GM19043 (cell line): ENCODE data around the gene NTNG2.
"Not testable (repeated sequence)": the region's sequence is repeated elsewhere in the genome, so short reads cannot be mapped to it uniquely, and the experiment has no call there.

Source experiments
- ATAC-seq: cut with Tn5 transposase; IDR thresholded peaks from one replicate; pipeline ENCODE4 v1.9.1; 2021; ENCODE audit warnings: low read depth; ENCODE audit not compliant: unreplicated experiment

NTNG2 gene

DNA sequence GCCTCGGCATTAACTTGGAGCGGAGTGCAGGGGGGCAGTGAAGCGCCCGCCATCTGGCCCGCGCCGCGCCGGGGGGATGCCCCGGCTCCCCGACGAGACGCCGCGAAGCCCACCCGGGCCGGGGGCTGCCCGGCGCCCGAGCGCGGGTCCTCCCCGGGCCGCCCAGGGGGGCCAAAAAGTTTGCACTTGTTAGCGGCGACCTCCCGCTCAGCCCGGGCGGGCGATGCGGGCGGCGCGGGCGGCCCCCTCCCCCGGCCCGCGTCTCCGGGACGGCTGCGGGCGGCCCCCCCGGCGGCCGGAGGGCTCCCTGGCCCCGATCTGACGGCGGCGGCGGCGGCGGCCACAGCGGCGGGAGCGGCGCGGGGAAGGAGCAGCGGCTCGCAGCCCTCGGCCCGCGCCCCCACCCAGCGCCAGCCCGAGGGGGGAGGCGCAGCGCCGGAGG lies at the start of gene NTNG2:
NTNG2 (plus strand) TSS at position 316 of the 442 bp plus-strand sequence. CDS start 4,774 bp downstream, outside the sequence.
- ATAC-seq, result no peak

- no peak for ATAC-seq
Measured at GRCh38 chr9:132114102-132114707, 47.7 kb upstream of the NTNG2 start.

DNA sequence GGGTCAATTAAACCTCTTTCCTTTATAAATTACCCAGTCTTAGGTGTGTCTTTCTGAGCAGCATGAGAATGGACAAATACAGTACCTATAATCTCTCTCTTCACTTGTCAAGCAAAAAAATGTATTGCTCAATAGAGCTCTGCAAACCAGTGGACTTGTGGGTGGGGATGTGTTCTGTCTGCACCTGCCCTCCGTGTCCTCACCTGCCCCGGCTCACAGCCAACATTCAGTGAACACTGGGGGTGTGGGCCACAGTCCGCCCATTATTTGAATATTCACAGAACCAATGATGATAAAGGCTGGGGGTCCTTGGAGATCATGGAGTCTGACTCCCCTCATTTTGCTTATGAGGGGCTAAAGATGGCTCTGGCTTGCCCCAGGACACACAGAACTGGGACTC lies 45.3 kb upstream of the NTNG2 start:
- no peak for ATAC-seq

DNA sequence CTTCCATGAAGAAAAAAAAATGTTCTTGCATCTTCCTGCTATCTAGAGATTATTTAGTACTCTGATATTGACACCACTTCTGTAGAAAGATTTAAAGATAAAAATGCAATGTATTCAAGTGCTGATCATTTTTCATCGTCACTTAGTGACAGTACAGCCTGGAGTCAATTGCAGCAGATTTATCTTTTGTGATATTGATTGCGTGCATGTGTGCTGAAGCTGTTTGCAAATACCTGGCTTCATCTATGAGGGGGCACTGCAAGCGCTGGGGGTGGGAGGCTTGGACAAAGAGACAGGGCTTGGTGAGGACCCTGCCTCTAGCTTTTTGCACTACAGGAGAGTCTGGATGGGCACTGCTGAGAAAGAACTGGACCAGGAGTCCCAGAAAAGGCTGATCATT lies 44.2 kb upstream of the NTNG2 start:
- no peak for ATAC-seq

DNA sequence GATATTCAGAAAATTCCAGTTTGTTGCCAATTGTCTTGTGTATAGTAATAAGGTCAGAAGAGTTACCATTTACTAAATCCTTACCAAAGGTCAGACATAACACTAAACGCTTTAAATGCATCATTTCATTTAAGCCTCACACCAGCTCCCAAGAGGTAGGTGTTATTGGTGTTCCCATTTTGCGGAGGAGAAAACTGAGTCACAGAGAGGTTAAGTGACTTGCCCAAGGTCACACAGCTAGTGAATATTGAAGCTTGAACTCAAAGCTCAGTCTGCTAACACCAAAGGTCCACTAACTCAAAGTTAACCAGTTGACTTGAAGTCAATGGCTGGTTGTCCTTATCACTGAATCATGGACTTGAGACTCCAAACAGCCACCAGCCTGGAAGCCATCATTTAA lies 40.8 kb upstream of the NTNG2 start:
- no peak for ATAC-seq

DNA sequence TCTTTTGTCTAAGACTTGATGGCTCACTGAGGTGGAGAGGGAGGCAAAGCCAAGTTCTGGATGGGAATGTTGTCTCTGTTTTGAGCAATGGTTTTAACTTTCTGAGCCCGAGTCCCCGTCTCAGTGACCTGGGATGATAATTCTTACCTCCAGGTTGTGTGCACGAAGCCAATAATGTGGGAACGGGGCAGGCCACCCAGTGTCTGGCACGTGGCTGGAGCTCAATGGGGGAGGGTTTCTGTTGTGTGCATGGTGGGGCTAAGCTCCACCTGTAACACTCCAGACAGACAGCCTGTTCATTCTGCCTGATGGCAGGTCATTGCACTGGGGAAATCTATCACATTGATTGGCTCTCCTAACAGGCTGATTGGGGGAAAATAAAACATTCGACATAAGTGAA lies 37.1 kb upstream of the NTNG2 start:
- ATAC-seq, result no peak

GRCh38 chr9:132125361-132125760 lies 36.5 kb upstream of the NTNG2 start:
- no peak for ATAC-seq

DNA sequence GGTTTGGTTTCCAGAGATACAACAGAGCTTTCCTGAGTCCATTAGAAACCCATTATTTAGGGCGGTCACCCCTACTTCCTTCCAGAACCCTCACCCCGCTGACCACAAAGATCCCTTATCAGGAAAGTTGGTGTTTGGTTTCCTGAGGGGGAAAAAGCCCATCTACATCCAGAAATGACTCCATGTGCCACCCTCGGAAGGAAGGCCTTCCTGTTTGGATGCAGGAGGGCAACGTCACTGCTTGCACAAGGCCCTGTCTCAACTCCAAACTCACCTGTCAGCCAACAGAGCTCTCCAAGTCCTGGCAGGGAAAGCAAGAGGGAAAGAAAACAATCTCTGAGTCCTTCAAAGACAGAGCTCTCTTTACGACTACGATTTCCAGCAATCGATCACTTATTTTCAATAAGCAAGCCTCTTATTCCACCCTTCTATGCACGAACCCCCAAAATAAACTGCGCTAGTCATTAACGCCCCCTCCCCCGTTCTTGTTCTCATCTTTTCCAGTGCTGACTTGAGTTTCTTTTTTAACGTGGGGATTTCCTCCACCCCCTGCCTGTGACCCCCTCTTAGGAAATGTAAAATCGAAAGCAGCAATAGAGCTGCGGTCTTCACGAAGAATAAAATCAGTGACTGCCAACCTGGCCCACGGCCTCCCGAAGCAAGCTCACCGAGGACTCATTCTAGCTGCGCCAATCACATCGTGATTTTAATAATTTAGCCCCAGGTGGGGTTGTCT lies 35.7 kb upstream of the NTNG2 start:
- ATAC-seq, result no peak

- no peak for ATAC-seq
Measured at GRCh38 chr9:132126680-132127236, 35.1 kb upstream of the NTNG2 start.

DNA sequence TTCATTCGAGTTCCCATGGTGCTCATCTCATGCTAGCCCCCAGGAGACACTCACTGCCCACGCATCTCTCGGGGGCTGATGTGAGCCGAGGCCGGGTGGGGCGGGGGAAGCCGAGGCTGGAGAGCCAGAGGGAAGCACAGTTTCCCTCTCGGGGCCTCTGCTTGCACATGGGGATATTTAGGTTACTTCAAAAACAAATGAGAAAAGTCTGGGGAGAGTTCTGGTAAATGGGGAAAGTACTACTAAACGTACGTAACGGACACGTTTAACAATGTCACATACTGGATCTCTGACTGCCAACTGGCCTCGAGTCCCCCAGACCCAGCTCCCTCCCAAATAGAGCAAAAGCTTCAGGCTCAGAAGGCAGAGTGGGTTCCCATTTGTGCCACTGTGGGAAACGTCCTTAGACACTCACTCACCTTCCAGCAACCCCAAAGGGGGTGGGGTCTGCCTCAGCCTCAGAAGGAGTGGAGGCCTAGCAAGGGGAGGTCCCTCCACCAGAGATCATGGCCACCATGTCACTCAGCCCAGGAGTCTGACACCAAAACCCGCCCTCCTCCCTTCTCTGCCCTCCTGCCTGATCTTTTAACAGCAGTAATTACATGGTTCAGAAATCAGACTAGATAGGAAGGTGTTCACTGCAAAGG lies 33.8 kb upstream of the NTNG2 start:
- ATAC-seq, result no peak

GRCh38 chr9:132129535-132129934 lies 32.3 kb upstream of the NTNG2 start:
- no peak for ATAC-seq

DNA sequence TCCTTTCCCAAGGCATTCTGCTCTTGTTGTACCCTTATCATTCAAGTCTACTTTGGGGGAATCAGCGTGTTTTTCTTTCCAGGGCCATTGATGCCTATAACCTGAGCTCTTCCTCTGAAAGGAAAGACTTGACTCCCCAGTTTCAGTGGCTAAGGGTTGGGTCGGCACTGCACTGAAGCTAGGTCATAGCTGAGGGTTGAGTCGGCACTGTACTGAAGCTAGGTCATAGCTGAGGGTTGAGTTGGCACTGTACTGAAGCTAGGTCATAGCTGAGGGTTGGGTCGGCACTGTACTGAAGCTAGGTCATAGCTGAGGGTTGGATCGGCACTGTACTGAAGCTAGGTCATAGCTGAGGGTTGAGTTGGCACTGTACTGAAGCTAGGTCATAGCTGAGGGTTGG lies 27.8 kb upstream of the NTNG2 start:
- not testable (repeated sequence) for ATAC-seq

GRCh38 chr9:132135456-132135855 lies 26.4 kb upstream of the NTNG2 start:
- ATAC-seq, result no peak

- no peak for ATAC-seq
Measured at GRCh38 chr9:132136151-132136780, 25.6 kb upstream of the NTNG2 start.

GRCh38 chr9:132141344-132141947 lies 20.4 kb upstream of the NTNG2 start:
- no peak for ATAC-seq

DNA sequence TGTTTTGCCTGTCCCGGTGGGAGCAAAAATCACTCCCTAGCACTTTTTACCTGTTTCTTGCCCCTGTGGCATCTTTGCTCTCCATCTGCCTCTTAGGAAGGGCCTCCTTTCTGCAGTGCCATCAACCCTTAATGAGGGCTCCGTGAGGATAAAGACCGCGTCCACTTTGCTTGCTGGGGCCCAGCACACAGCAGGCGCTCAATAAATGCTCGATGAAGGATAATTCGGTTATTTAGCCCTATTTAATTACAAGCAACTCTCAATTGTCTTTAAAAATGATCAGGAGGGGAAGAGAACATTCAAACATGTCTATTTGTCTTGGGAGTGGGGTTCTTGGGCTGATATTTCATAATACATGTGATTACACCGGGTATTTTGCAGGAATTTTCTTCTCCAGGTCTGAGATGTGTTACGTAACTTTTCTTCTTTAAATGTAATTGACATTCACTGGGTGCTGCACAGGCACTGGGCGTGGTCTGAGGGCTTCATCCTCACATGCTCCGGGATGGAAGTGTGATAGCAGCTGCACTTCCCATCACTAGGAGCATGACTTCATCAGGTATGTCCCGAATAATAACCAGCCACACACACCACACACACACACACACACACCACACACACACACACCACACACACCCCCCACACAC lies 19.8 kb upstream of the NTNG2 start:
- no peak for ATAC-seq

DNA sequence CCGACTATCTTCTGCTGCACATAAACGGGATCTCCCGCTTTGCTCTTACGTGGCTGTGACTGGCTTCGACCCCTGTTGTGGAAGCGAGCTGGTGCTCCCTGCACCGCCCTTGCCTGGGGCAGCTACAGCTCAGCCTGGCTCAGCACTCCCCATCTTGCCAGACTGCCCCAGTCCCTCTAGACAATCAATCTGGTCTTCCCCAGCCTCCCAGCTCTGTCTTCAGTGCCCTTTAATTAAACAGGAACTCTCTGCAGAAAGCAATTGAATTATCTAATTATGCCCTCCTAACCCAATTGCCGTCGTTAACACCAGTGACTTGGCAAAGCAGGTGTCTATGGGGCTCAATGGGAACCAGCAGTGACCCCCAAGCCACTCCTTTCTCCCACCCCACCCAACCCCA lies 18.9 kb upstream of the NTNG2 start:
- no peak for ATAC-seq

- no peak for ATAC-seq
Measured at GRCh38 chr9:132143359-132143758, 18.5 kb upstream of the NTNG2 start.

- ATAC-seq, result no peak
Measured at GRCh38 chr9:132144708-132145365, 17.0 kb upstream of the NTNG2 start.

DNA sequence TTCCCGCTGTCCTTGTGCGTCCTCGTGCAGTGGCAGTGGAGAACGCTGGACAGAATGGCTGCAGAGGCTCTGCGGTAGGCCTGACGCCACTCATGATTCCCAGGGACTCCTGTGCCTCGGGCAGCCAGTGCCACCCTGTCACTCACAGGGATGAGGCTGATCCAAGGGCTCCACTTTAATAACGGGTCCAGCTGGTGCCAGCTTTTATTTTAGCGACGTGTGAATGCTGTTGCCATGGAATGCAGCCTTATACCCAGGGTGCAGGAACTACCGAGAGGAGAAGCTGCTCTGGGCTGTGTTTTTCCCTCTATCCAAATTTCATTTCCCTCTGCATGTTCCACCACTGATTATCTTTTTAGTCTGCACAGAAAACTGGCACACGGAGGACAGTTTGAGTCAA lies 15.8 kb upstream of the NTNG2 start:
- ATAC-seq, result no peak
